ENCODE measurements around the gene CHRM1.

Gene CHRM1

GRCh38 chr11:62880803-62881578 lies 40.2 kb downstream of the CHRM1 start, which contains the start of gene SLC3A2 (continued):
- no peak; the same call in 1 of the 2 replicates for TF ChIP-seq ZNF16 (tag by site-specific recombination; IDR thresholded peaks at IDR 0.05; ENCODE audit: low read depth)
- TF ChIP-seq ZNF521 (tag by site-specific recombination; IDR thresholded peaks at IDR 0.05): no peak
- no peak for TF ChIP-seq ZNF530 (tag by site-specific recombination; IDR thresholded peaks at IDR 0.05; ENCODE audit: low read depth)
- TF ChIP-seq ZNF658 (tag by site-specific recombination; IDR thresholded peaks at IDR 0.05): no peak
- peak; percentile 63; the same call in 1 of the 2 replicates for TF ChIP-seq ZNF121 (tag by site-specific recombination; IDR thresholded peaks at IDR 0.05)
- TF ChIP-seq ZNF571 (tag by site-specific recombination; IDR thresholded peaks at IDR 0.05): no peak
- no peak for TF ChIP-seq ZFHX2 (tag by site-specific recombination; conservative IDR thresholded peaks at IDR 0.05)
- no peak for TF ChIP-seq ZNF585B (tag by site-specific recombination; IDR thresholded peaks at IDR 0.05)
- 0 out of 2 replicates have a peak, but pooled peaks have one; percentile 37 for TF ChIP-seq KLF7 (tag by site-specific recombination; IDR thresholded peaks at IDR 0.05; ENCODE audit: borderline replicate concordance)
- no peak for TF ChIP-seq ZNF37A (tag by site-specific recombination; IDR thresholded peaks at IDR 0.05)
- TF ChIP-seq ZNF549 (tag by site-specific recombination; IDR thresholded peaks at IDR 0.05): no peak
- no peak for TF ChIP-seq ZBTB1 (tag by site-specific recombination; IDR thresholded peaks at IDR 0.05)
- TF ChIP-seq, protein P1, sequence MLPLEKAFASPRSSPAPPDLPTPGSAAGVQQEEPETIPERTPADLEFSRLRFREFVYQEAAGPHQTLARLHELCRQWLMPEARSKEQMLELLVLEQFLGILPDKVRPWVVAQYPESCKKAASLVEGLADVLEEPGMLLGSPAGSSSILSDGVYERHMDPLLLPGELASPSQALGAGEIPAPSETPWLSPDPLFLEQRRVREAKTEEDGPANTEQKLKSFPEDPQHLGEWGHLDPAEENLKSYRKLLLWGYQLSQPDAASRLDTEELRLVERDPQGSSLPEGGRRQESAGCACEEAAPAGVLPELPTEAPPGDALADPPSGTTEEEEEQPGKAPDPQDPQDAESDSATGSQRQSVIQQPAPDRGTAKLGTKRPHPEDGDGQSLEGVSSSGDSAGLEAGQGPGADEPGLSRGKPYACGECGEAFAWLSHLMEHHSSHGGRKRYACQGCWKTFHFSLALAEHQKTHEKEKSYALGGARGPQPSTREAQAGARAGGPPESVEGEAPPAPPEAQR (tag by site-specific recombination; IDR thresholded peaks at IDR 0.05): no peak
- no peak for TF ChIP-seq ZNF354C (tag by site-specific recombination; IDR thresholded peaks at IDR 0.05; ENCODE audit: borderline replicate concordance, low read depth)
- peak; percentile 85 for TF ChIP-seq ZNF324 (tag by site-specific recombination; IDR thresholded peaks at IDR 0.05)
- no peak for TF ChIP-seq OVOL3 (tag by site-specific recombination; IDR thresholded peaks at IDR 0.05)
- no peak for TF ChIP-seq ZNF112 (tag by site-specific recombination; IDR thresholded peaks at IDR 0.05)
- no peak for TF ChIP-seq ZNF416 (tag by site-specific recombination; IDR thresholded peaks at IDR 0.05)
- no peak for TF ChIP-seq ZBTB49 (tag by site-specific recombination; IDR thresholded peaks at IDR 0.05; ENCODE audit: low read depth)
- TF ChIP-seq ZNF830 (tag by site-specific recombination; IDR thresholded peaks at IDR 0.05; ENCODE audit: low read depth): no peak
- no peak for TF ChIP-seq ZNF391 (tag by site-specific recombination; IDR thresholded peaks at IDR 0.05; ENCODE audit: borderline replicate concordance, low read depth)
- peak; percentile 80 for TF ChIP-seq ZNF341 (tag by site-specific recombination; IDR thresholded peaks at IDR 0.05; ENCODE audit: low read depth)
- peak; percentile 68; the same call in 1 of the 2 replicates for TF ChIP-seq ZBTB20 (tag by site-specific recombination; IDR thresholded peaks at IDR 0.05)
- peak; percentile 90 for TF ChIP-seq ZBTB17 (tag by site-specific recombination; IDR thresholded peaks at IDR 0.05)
- TF ChIP-seq ZNF843 (tag by site-specific recombination; IDR thresholded peaks at IDR 0.05): peak; percentile 60; the same call in 1 of the 2 replicates
- TF ChIP-seq PBX3 (CRISPR knock-in tag; IDR thresholded peaks at IDR 0.05): peak; percentile 86
- TF ChIP-seq ZNF366 (tag by site-specific recombination; conservative IDR thresholded peaks at IDR 0.05): peak; percentile 99
- TF ChIP-seq ZNF350 (tag by site-specific recombination; IDR thresholded peaks at IDR 0.05): no peak
- TF ChIP-seq ZNF133 (tag by site-specific recombination; IDR thresholded peaks at IDR 0.05): no peak
- TF ChIP-seq ZNF10 (tag by site-specific recombination; IDR thresholded peaks at IDR 0.05): peak; percentile 72
- 0 out of 2 replicates have a peak, but pooled peaks have one; percentile 10 for TF ChIP-seq ZNF335 (tag by site-specific recombination; conservative IDR thresholded peaks at IDR 0.05)
- peak; percentile 61 for TF ChIP-seq ZNF76 (tag by site-specific recombination; IDR thresholded peaks at IDR 0.05; ENCODE audit: borderline replicate concordance, low read depth)
- TF ChIP-seq GFI1B (tag by site-specific recombination; IDR thresholded peaks at IDR 0.05): no peak
- TF ChIP-seq ATF2 (tag by site-specific recombination; IDR thresholded peaks at IDR 0.05; ENCODE audit: low read depth): no peak
- TF ChIP-seq ZNF184 (tag by site-specific recombination; IDR thresholded peaks at IDR 0.05): no peak
- no peak for TF ChIP-seq ZNF202 (tag by site-specific recombination; IDR thresholded peaks at IDR 0.05; ENCODE audit: borderline replicate concordance)
